Activated CD8-positive, alpha-beta T cell treated with anti-CD3 and anti-CD28 coated beads for 36 hours (primary cell): ENCODE data around the gene SSU72. TPM values are rescaled to one million over a fixed set of nuclear protein-coding genes. Genes with fewer than 3 reads are reported as not detected.
"Not testable (repeated sequence)": the region's sequence is repeated elsewhere in the genome, so short reads cannot be mapped to it uniquely, and the experiment has no call there.

ENCODE experiments used
- ATAC-seq: fragments of 200-7000 bp; cut with Tn5 transposase; one replicate; pipeline ENCODE4 v1.10.0; 2021; ENCODE audit warnings: mild to moderate bottlenecking, moderate library complexity
- CTCF ChIA-PET: fragments of 350-600 bp; sonication (Branson Sonifier 250); formaldehyde crosslinking; loops from one replicate; lab custom pipeline; 2021; ENCODE audit warnings: antibody characterized with exemption; lab: Charles Lee
- POLR2A ChIA-PET: fragments of 350-600 bp; sonication (Branson Sonifier 250); formaldehyde crosslinking; loops from one replicate; lab custom pipeline; 2021; ENCODE audit warnings: antibody characterized with exemption; lab: Charles Lee
- DNase-seq: peaks from one replicate; pipeline ENCODE4 v3.0.0-alpha.2; 2020
- H3K27ac Mint-ChIP-seq: one replicate; pipeline ENCODE4 v1.8.0; 2021; ENCODE audit warnings: mild to moderate bottlenecking, mixed read lengths
- H3K27me3 Mint-ChIP-seq: one replicate; pipeline ENCODE4 v1.8.0; 2021; ENCODE audit warnings: mixed read lengths
- H3K36me3 Mint-ChIP-seq: one replicate; pipeline ENCODE4 v1.8.0; 2021; ENCODE audit warnings: low read depth, mixed read lengths
- H3K4me1 Mint-ChIP-seq: one replicate; pipeline ENCODE4 v1.8.0; 2021; ENCODE audit warnings: low read depth, mixed read lengths
- H3K4me3 Mint-ChIP-seq: one replicate; pipeline ENCODE4 v1.8.0; 2021; ENCODE audit warnings: mild to moderate bottlenecking, moderate library complexity, mixed read lengths
- H3K9me3 Mint-ChIP-seq: one replicate; pipeline ENCODE4 v1.8.0; 2021; ENCODE audit warnings: mixed read lengths
- CTCF ChIP-seq: fragments of 200-600 bp; IDR thresholded peaks from one replicate; pipeline ENCODE4 v1.8.0; 2022; ENCODE audit warnings: antibody characterized with exemption, mild to moderate bottlenecking
- intact Hi-C: fragments of 100-400 bp; cut with micrococcal nuclease; formaldehyde crosslinking; loops from one replicate; pipeline ENCODE4 v1.10.0; 2022
- total RNA-seq, 2 experiments: library from RNA; stranded (reverse); gene quantifications; one replicate each; pipeline ENCODE4 v1.2.3, GENCODE V29; 2021

SSU72 gene
- total RNA-seq, 2 experiments from 2014 or later = 111 to 113 TPM

GRCh38 chr1:1523226-1523625 lies 51.4 kb downstream of the SSU72 start:
- POLR2A ChIA-PET, H3K4me1 Mint-ChIP-seq, CTCF ChIA-PET, intact Hi-C loops, DNase-seq, H3K27me3 Mint-ChIP-seq, H3K27ac Mint-ChIP-seq, H3K4me3 Mint-ChIP-seq, ATAC-seq, H3K9me3 Mint-ChIP-seq: not testable (repeated sequence)
- peaks cover 27% of the 10 kb centered on the region for H3K36me3 Mint-ChIP-seq

- ATAC-seq, POLR2A ChIA-PET, H3K27me3 Mint-ChIP-seq, H3K27ac Mint-ChIP-seq, DNase-seq, H3K4me3 Mint-ChIP-seq, CTCF ChIA-PET, H3K9me3 Mint-ChIP-seq, H3K4me1 Mint-ChIP-seq, intact Hi-C loops: not testable (repeated sequence)
- H3K36me3 Mint-ChIP-seq = peaks cover 30% of the 10 kb centered on the region
Observed at GRCh38 chr1:1522536-1522935, 52.1 kb downstream of the SSU72 start.

- H3K36me3 Mint-ChIP-seq = peaks cover 31% of the 10 kb centered on the region
- H3K4me3 Mint-ChIP-seq = no peak overlapping the region
Observed at GRCh38 chr1:1521331-1521730, 53.3 kb downstream of the SSU72 start.

GRCh38 chr1:1519805-1520505 lies 54.7 kb downstream of the SSU72 start:
- DNase-seq, H3K4me3 Mint-ChIP-seq, intact Hi-C loops, H3K27me3 Mint-ChIP-seq, H3K9me3 Mint-ChIP-seq, H3K27ac Mint-ChIP-seq, ATAC-seq, CTCF ChIA-PET, POLR2A ChIA-PET, H3K4me1 Mint-ChIP-seq: not testable (repeated sequence)
- peaks cover 31% of the 10 kb centered on the region for H3K36me3 Mint-ChIP-seq

More at GRCh38 chr1:1521331-1521730, 53.3 kb downstream of the SSU72 start:
- TF ChIP-seq CTCF = no peak
- Mint-ChIP-seq H3K27me3 (no peaks in the 10 kb centered on the region), H3K9me3 (no peaks in the 10 kb centered on the region), H3K27ac (no peak overlapping the region), H3K4me1 (no peaks in the 10 kb centered on the region)
- ChIA-PET POLR2A (no interaction called here), CTCF (no interaction called here)
- no peak for DNase-seq
- no peak for ATAC-seq
- intact Hi-C loops = no loop called here

- ATAC-seq, intact Hi-C loops, H3K4me3 Mint-ChIP-seq, POLR2A ChIA-PET, H3K4me1 Mint-ChIP-seq, DNase-seq, H3K27ac Mint-ChIP-seq, H3K9me3 Mint-ChIP-seq, H3K27me3 Mint-ChIP-seq, CTCF ChIA-PET: not testable (repeated sequence)
- peaks cover 32% of the 10 kb centered on the region for H3K36me3 Mint-ChIP-seq
Observed at GRCh38 chr1:1518621-1519007, 56.0 kb downstream of the SSU72 start.

- Mint-ChIP-seq H3K4me1 (peaks cover 5% of the 10 kb centered on the region), H3K4me3 (no peak overlapping the region), H3K27me3 (no peaks in the 10 kb centered on the region), H3K9me3 (no peaks in the 10 kb centered on the region), H3K27ac (no peak overlapping the region), H3K36me3 (peaks cover 31% of the 10 kb centered on the region)
- POLR2A ChIA-PET = no interaction called here
- CTCF ChIA-PET = no interaction called here
- no peak for TF ChIP-seq CTCF
- ATAC-seq (no peak), DNase-seq (no peak)
- intact Hi-C loops = no loop called here
Observed at GRCh38 chr1:1517973-1518620, 56.6 kb downstream of the SSU72 start.

- POLR2A ChIA-PET = not testable (repeated sequence)
Observed at GRCh38 chr1:1516923-1517322, 57.7 kb downstream of the SSU72 start.

GRCh38 chr1:1514376-1514775 lies 60.3 kb downstream of the SSU72 start:
- H3K27ac Mint-ChIP-seq, H3K9me3 Mint-ChIP-seq, DNase-seq, H3K4me3 Mint-ChIP-seq, H3K4me1 Mint-ChIP-seq, H3K27me3 Mint-ChIP-seq, ATAC-seq, intact Hi-C loops, CTCF ChIA-PET: not testable (repeated sequence)
- POLR2A ChIA-PET = interaction anchor here (0.9 kb wide), 1 partner anchor 25 kb away, joined by 3 read pairs; no protein-coding TSS in a partner anchor
- H3K36me3 Mint-ChIP-seq = peaks cover 23% of the 10 kb centered on the region

More at GRCh38 chr1:1516923-1517322, 57.7 kb downstream of the SSU72 start:
- H3K4me1 Mint-ChIP-seq, H3K4me3 Mint-ChIP-seq, ATAC-seq, DNase-seq, intact Hi-C loops, H3K27me3 Mint-ChIP-seq, H3K9me3 Mint-ChIP-seq, H3K27ac Mint-ChIP-seq, CTCF ChIA-PET: not testable (repeated sequence)
- peaks cover 27% of the 10 kb centered on the region for H3K36me3 Mint-ChIP-seq

GRCh38 chr1:1513675-1514074 lies 61.0 kb downstream of the SSU72 start:
- DNase-seq, H3K4me1 Mint-ChIP-seq, POLR2A ChIA-PET, intact Hi-C loops, H3K9me3 Mint-ChIP-seq, H3K27me3 Mint-ChIP-seq, H3K27ac Mint-ChIP-seq, CTCF ChIA-PET, ATAC-seq: not testable (repeated sequence)
- Mint-ChIP-seq H3K36me3 (peaks cover 21% of the 10 kb centered on the region), H3K4me3 (peak overlapping the region; percentile 72)

GRCh38 chr1:1512425-1512824 lies 62.2 kb downstream of the SSU72 start:
- ATAC-seq = peak; percentile 16
- intact Hi-C loops, H3K27ac Mint-ChIP-seq, H3K4me1 Mint-ChIP-seq, H3K27me3 Mint-ChIP-seq, POLR2A ChIA-PET, CTCF ChIA-PET, H3K9me3 Mint-ChIP-seq: not testable (repeated sequence)
- peak overlapping the region; percentile 75 for H3K4me3 Mint-ChIP-seq
- H3K36me3 Mint-ChIP-seq = peaks cover 11% of the 10 kb centered on the region
- peak; percentile 24 for DNase-seq
